ENCODE measurements around the gene PGBD4. TPM values are rescaled to one million over a fixed set of nuclear protein-coding genes. Genes with fewer than 3 reads are reported as not detected.

The PGBD4 gene
- total and polyA plus RNA-seq, 2 of the 13 experiments (the other 11 are each of a cell fraction or from before 2014, with no cell fraction given) = 1.4 to 1.7 TPM

DNA sequence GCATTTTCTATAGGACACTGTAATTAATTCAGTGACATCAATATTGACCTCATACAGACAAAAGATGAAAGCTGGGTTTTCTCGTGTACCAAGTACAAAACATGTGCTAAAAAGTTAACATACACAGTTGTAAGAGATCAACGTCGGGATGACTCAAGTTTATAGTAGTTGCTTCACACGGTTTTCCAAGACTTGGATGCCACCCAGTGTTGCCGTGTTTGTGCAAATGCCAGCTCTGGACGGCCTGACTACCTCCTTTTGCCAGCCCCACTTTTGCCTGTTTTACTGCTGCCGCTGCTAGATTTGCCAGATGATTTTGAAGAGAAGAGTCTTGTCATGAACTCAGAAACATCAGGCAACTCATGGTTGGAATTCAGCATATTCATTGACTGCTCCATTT lies 17.8 kb upstream of the PGBD4 start (continued):
- no peak for TF ChIP-seq HOXA7 (CRISPR knock-in tag; IDR thresholded peaks at IDR 0.05)
- no peak for TF ChIP-seq NFYC (CRISPR knock-in tag; IDR thresholded peaks at IDR 0.05)
- TF ChIP-seq IRF2 (CRISPR knock-in tag; IDR thresholded peaks at IDR 0.05) = no peak
- no peak for TF ChIP-seq ATM (IDR thresholded peaks at IDR 0.05; ENCODE audit: borderline replicate concordance)
- no peak for TF ChIP-seq BHLHE40 (IDR thresholded peaks at IDR 0.05; ENCODE audit: low read length)
- no peak for TF ChIP-seq EED (CRISPR knock-in tag; IDR thresholded peaks at IDR 0.05)
- TF ChIP-seq SAFB2 (CRISPR knock-in tag; IDR thresholded peaks at IDR 0.05; ENCODE audit: borderline replicate concordance, low read depth) = no peak
- no peak for TF ChIP-seq ZNF615 (CRISPR knock-in tag; IDR thresholded peaks at IDR 0.05; ENCODE audit: borderline replicate concordance)
- TF ChIP-seq, protein P1, sequence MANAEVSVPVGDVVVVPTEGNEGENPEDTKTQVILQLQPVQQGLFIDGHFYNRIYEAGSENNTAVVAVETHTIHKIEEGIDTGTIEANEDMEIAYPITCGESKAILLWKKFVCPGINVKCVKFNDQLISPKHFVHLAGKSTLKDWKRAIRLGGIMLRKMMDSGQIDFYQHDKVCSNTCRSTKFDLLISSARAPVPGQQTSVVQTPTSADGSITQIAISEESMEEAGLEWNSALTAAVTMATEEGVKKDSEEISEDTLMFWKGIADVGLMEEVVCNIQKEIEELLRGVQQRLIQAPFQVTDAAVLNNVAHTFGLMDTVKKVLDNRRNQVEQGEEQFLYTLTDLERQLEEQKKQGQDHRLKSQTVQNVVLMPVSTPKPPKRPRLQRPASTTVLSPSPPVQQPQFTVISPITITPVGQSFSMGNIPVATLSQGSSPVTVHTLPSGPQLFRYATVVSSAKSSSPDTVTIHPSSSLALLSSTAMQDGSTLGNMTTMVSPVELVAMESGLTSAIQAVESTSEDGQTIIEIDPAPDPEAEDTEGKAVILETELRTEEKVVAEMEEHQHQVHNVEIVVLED (CRISPR knock-in tag; IDR thresholded peaks at IDR 0.05; ENCODE audit: borderline replicate concordance) = no peak
- TF ChIP-seq, protein P2, sequence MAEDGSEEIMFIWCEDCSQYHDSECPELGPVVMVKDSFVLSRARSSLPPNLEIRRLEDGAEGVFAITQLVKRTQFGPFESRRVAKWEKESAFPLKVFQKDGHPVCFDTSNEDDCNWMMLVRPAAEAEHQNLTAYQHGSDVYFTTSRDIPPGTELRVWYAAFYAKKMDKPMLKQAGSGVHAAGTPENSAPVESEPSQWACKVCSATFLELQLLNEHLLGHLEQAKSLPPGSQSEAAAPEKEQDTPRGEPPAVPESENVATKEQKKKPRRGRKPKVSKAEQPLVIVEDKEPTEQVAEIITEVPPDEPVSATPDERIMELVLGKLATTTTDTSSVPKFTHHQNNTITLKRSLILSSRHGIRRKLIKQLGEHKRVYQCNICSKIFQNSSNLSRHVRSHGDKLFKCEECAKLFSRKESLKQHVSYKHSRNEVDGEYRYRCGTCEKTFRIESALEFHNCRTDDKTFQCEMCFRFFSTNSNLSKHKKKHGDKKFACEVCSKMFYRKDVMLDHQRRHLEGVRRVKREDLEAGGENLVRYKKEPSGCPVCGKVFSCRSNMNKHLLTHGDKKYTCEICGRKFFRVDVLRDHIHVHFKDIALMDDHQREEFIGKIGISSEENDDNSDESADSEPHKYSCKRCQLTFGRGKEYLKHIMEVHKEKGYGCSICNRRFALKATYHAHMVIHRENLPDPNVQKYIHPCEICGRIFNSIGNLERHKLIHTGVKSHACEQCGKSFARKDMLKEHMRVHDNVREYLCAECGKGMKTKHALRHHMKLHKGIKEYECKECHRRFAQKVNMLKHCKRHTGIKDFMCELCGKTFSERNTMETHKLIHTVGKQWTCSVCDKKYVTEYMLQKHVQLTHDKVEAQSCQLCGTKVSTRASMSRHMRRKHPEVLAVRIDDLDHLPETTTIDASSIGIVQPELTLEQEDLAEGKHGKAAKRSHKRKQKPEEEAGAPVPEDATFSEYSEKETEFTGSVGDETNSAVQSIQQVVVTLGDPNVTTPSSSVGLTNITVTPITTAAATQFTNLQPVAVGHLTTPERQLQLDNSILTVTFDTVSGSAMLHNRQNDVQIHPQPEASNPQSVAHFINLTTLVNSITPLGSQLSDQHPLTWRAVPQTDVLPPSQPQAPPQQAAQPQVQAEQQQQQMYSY (CRISPR knock-in tag; IDR thresholded peaks at IDR 0.05) = no peak
- no peak for TF ChIP-seq PAWR (CRISPR knock-in tag; IDR thresholded peaks at IDR 0.05; ENCODE audit: borderline replicate concordance)
- TF ChIP-seq MIXL1 (CRISPR knock-in tag; IDR thresholded peaks at IDR 0.05) = no peak
- TF ChIP-seq, protein P3, sequence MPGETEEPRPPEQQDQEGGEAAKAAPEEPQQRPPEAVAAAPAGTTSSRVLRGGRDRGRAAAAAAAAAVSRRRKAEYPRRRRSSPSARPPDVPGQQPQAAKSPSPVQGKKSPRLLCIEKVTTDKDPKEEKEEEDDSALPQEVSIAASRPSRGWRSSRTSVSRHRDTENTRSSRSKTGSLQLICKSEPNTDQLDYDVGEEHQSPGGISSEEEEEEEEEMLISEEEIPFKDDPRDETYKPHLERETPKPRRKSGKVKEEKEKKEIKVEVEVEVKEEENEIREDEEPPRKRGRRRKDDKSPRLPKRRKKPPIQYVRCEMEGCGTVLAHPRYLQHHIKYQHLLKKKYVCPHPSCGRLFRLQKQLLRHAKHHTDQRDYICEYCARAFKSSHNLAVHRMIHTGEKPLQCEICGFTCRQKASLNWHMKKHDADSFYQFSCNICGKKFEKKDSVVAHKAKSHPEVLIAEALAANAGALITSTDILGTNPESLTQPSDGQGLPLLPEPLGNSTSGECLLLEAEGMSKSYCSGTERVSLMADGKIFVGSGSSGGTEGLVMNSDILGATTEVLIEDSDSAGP (CRISPR knock-in tag; IDR thresholded peaks at IDR 0.05; ENCODE audit: borderline replicate concordance) = no peak
- TF ChIP-seq ZNF441 (CRISPR knock-in tag; IDR thresholded peaks at IDR 0.05; ENCODE audit: borderline replicate concordance) = no peak
- no peak for TF ChIP-seq ZNF234 (CRISPR knock-in tag; conservative IDR thresholded peaks at IDR 0.05)

All from HepG2 (cell line).